CD14-positive monocyte (primary cell): Measurements from ENCODE around the gene TAF6. TPM values are rescaled to one million over a fixed set of nuclear protein-coding genes. Genes with fewer than 3 reads are reported as not detected.

Experiments used
- DNase-seq, 3 donors: peaks; one replicate each; pipeline ENCODE4 v3.0.0-alpha.2; 2011 to 2022
- H2AFZ ChIP-seq: 2 replicates; pipeline ENCODE4 v1.6.0; 2012; ENCODE audit warnings: mild to moderate bottlenecking, low read depth, low read length, inconsistent platforms; ENCODE audit not compliant: insufficient read depth, poor library complexity, severe bottlenecking
- H3K27ac ChIP-seq, 2 donors: 1 replicate in 1 of 2; 2 replicates in 1 of 2; pipeline ENCODE4 v1.5.1; 2012 to 2013; ENCODE audit warnings: low read length in 2 of 2, control low read depth in 1 of 2, inconsistent platforms in 1 of 2, low read depth in 1 of 2, mild to moderate bottlenecking in 1 of 2
- H3K27me3 ChIP-seq, 2 donors: one replicate each; pipeline versions ENCODE4 v1.6.0 to v1.6.1; 2011 to 2013; ENCODE audit warnings: low read length in 2 of 2; ENCODE audit not compliant: control insufficient read depth in 2 of 2, insufficient read depth in 2 of 2
- H3K36me3 ChIP-seq, 2 donors: replicated peaks in 1 of 2; 1 replicate in 1 of 2; 2 replicates in 1 of 2; pipeline versions ENCODE4 v1.5.1 to v1.6.1; 2012 to 2013; ENCODE audit warnings: low read length in 2 of 2, control low read depth in 1 of 2, inconsistent platforms in 1 of 2, mild to moderate bottlenecking in 1 of 2; ENCODE audit not compliant: insufficient read depth in 2 of 2, control insufficient read depth in 1 of 2
- H3K4me1 ChIP-seq, 2 donors: 1 replicate in 1 of 2; 2 replicates in 1 of 2; pipeline versions ENCODE4 v1.5.1 to v1.6.1; 2012 to 2013; ENCODE audit warnings: low read length in 2 of 2, control low read depth in 1 of 2, inconsistent platforms in 1 of 2, mild to moderate bottlenecking in 1 of 2, moderate library complexity in 1 of 2; ENCODE audit not compliant: insufficient read depth in 2 of 2, control insufficient read depth in 1 of 2
- H3K4me2 ChIP-seq: replicated peaks from 2 replicates; pipeline ENCODE3; 2012; ENCODE audit warnings: low read length, moderate library complexity, mild to moderate bottlenecking; ENCODE audit not compliant: poor library complexity, severe bottlenecking; ENCODE audit errors: extremely low read depth
- H3K4me3 ChIP-seq, 3 experiments: fragments of 200-600 bp in 1 of 3; sonication (generic) in 1 of 3; replicated peaks in 1 of 3; 1 replicate in 2 of 3; 2 replicates in 1 of 3; pipeline ENCODE4 v1.5.1; 2011 to 2013; ENCODE audit warnings: low read length in 3 of 3, mild to moderate bottlenecking in 3 of 3, control low read depth in 2 of 3, low read depth in 2 of 3, inconsistent platforms in 1 of 3, moderate library complexity in 1 of 3
- H3K79me2 ChIP-seq: 2 replicates; pipeline ENCODE4 v1.6.0; 2012; ENCODE audit warnings: mild to moderate bottlenecking, control low read depth, inconsistent platforms, low read length, moderate library complexity; ENCODE audit not compliant: insufficient read depth
- H3K9ac ChIP-seq: 2 replicates; pipeline ENCODE4 v1.6.0; 2017; ENCODE audit warnings: low read length, mild to moderate bottlenecking; ENCODE audit not compliant: insufficient read depth, poor library complexity, severe bottlenecking
- H3K9me3 ChIP-seq, 2 donors: replicated peaks in 1 of 2; 1 replicate in 1 of 2; 2 replicates in 1 of 2; pipeline versions ENCODE4 v1.5.1 to v1.6.1; 2012 to 2013; ENCODE audit warnings: low read length in 2 of 2, control low read depth in 1 of 2; ENCODE audit not compliant: control insufficient read depth in 1 of 2, insufficient read depth in 1 of 2
- H4K20me1 ChIP-seq: 2 replicates; pipeline ENCODE4 v1.6.0; 2012; ENCODE audit warnings: mild to moderate bottlenecking, low read length, control low read depth, moderate library complexity; ENCODE audit not compliant: insufficient read depth
- H3K27ac Mint-ChIP-seq, 7 donors: one replicate each; pipeline ENCODE4 v1.8.0; 2020; ENCODE audit warnings: mild to moderate bottlenecking in 7 of 7, mixed read lengths in 7 of 7, moderate library complexity in 6 of 7, inconsistent platforms in 2 of 7
- H3K27me3 Mint-ChIP-seq, 3 donors: one replicate each; pipeline ENCODE4 v1.8.0; 2021 to 2022; ENCODE audit warnings: low read depth in 3 of 3, mild to moderate bottlenecking in 3 of 3, mixed read lengths in 3 of 3, moderate library complexity in 3 of 3, inconsistent platforms in 1 of 3
- H3K36me3 Mint-ChIP-seq, 2 donors: one replicate each; pipeline ENCODE4 v1.8.0; 2020; ENCODE audit warnings: mixed read lengths in 2 of 2, inconsistent platforms in 1 of 2, mild to moderate bottlenecking in 1 of 2
- H3K4me1 Mint-ChIP-seq: one replicate; pipeline ENCODE4 v1.8.0; 2020; ENCODE audit warnings: mild to moderate bottlenecking, mixed read lengths
- H3K4me3 Mint-ChIP-seq, 2 donors: one replicate each; pipeline ENCODE4 v1.8.0; 2020; ENCODE audit warnings: mild to moderate bottlenecking in 2 of 2, mixed read lengths in 2 of 2, moderate library complexity in 1 of 2
- H3K9me3 Mint-ChIP-seq, 7 donors: one replicate each; pipeline ENCODE4 v1.8.0; 2020 to 2022; ENCODE audit warnings: mixed read lengths in 7 of 7, mild to moderate bottlenecking in 6 of 7, moderate library complexity in 6 of 7, inconsistent platforms in 2 of 7
- WGBS: methylation state at CpG from one replicate; pipeline ENCODE4 v1.1.5; 2013; ENCODE audit warnings: missing lambda C conversion rate; ENCODE audit not compliant: insufficient coverage; 5-methylcytosine and 5-hydroxymethylcytosine counted together
- intact Hi-C, 2 donors: fragments of 100-400 bp; cut with micrococcal nuclease; formaldehyde crosslinking; loops; one replicate each; pipeline versions ENCODE4 v1.15.0 to v1.15.1; 2023
- polyA plus RNA-seq, 3 donors: library from polyadenylated mRNA; depleted of rRNA in 1 of 3; unstranded in 2 of 3; stranded (reverse) in 1 of 3; fragments of 300-500 nt in 2 of 3; fragments of >200 nt in 1 of 3; fragmentation: Illumina TruSeq in 2 of 3; gene quantifications; 1 replicate in 2 of 3; 2 replicates in 1 of 3; pipeline ENCODE4 v1.2.3, GENCODE V29; 2012 to 2021
- TF ChIP-seq, protein P1 (sequence below): fragments of 200-600 bp; IDR thresholded peaks from one replicate; pipeline ENCODE4 v1.8.0; 2022; ENCODE audit warnings: antibody characterized with exemption, mild to moderate bottlenecking

TAF6 gene
- polyA plus RNA-seq, 3 donors: 9.6 to 28.9 (median 11.0) TPM

DNA sequence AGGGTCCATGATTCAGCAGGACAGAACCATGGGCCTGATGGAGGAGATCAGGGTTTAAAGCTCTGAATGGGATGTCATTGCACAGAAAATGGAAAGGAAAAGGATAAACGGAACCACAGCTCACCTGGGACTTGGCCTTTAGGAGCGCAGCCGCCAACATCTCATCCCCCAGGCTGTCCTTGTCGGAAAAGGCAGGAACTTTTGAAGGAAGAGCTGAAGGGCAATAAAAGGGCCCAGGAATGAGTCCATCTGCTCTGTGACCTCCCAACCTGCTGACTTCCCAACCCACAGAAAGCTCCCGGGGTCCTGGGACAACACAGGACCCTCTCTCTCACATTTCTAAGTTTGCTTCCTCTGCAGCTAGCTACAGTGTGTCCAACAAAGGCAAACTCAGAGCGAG is 43.7 kb downstream of the TAF6 start:
- no peak overlapping the region for H3K27ac ChIP-seq
- H3K4me2 ChIP-seq: no peak overlapping the region
- Mint-ChIP-seq H3K4me3 (no peak overlapping the region), H3K27me3 (peaks cover 0 to 6% (median 0%) of the 10 kb centered on the region in 3 donors), H3K36me3 (peaks cover 74 to 89% of the 10 kb centered on the region in 2 donors), H3K9me3 (peaks cover 26 to 42% (median 35%) of the 10 kb centered on the region in 7 donors), H3K4me1 (peaks cover 8% of the 10 kb centered on the region), H3K27ac (peak overlapping the region in 3 of 7 donors; percentile 18 to 86 (median 44))
- H3K36me3 ChIP-seq: peaks cover 73 to 91% of the 10 kb centered on the region in 2 donors
- H4K20me1 ChIP-seq: peaks cover 21% of the 10 kb centered on the region
- no peak overlapping the region for H3K9ac ChIP-seq
- WGBS: 93% methylated on average over 3 of the region's 6 CpGs
- no peak for DNase-seq
- no peak overlapping the region for H2AFZ ChIP-seq
- H3K27me3 ChIP-seq: no peaks in the 10 kb centered on the region
- intact Hi-C loops: no loop called here
- no peak overlapping the region for H3K4me3 ChIP-seq
- H3K9me3 ChIP-seq: peaks cover 32 to 35% of the 10 kb centered on the region in 2 donors
- TF ChIP-seq, protein P1, sequence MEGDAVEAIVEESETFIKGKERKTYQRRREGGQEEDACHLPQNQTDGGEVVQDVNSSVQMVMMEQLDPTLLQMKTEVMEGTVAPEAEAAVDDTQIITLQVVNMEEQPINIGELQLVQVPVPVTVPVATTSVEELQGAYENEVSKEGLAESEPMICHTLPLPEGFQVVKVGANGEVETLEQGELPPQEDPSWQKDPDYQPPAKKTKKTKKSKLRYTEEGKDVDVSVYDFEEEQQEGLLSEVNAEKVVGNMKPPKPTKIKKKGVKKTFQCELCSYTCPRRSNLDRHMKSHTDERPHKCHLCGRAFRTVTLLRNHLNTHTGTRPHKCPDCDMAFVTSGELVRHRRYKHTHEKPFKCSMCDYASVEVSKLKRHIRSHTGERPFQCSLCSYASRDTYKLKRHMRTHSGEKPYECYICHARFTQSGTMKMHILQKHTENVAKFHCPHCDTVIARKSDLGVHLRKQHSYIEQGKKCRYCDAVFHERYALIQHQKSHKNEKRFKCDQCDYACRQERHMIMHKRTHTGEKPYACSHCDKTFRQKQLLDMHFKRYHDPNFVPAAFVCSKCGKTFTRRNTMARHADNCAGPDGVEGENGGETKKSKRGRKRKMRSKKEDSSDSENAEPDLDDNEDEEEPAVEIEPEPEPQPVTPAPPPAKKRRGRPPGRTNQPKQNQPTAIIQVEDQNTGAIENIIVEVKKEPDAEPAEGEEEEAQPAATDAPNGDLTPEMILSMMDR: no peak
- peaks cover 3 to 6% of the 10 kb centered on the region in 2 donors for H3K4me1 ChIP-seq
- peaks cover 35% of the 10 kb centered on the region for H3K79me2 ChIP-seq

- peaks cover 31 to 45% (median 36%) of the 10 kb centered on the region in 7 donors for H3K9me3 Mint-ChIP-seq
- H3K27me3 Mint-ChIP-seq: peaks cover 0 to 6% (median 0%) of the 10 kb centered on the region in 3 donors
- peak overlapping the region in 1 of 7 donors; percentile 18 for H3K27ac Mint-ChIP-seq
- H3K4me1 Mint-ChIP-seq: peaks cover 3% of the 10 kb centered on the region
- no peak overlapping the region for H2AFZ ChIP-seq
- H3K4me3 ChIP-seq: no peak overlapping the region
- H3K27ac ChIP-seq: no peak overlapping the region
- H3K9ac ChIP-seq: no peak overlapping the region
- no peaks in the 10 kb centered on the region for H3K27me3 ChIP-seq
- peaks cover 0 to under 1% of the 10 kb centered on the region in 2 donors for H3K4me1 ChIP-seq
- no peak for DNase-seq
- H3K9me3 ChIP-seq: peaks cover 37 to 40% of the 10 kb centered on the region in 2 donors
- H3K4me2 ChIP-seq: no peak overlapping the region
- intact Hi-C loops: no loop called here
- TF ChIP-seq, protein P1: no peak
- 97% methylated on average over 3 of the region's 7 CpGs for WGBS
- no peak overlapping the region for H3K4me3 Mint-ChIP-seq
- H4K20me1 ChIP-seq: peaks cover 17% of the 10 kb centered on the region
- H3K36me3 Mint-ChIP-seq: peaks cover 80 to 95% of the 10 kb centered on the region in 2 donors
- peaks cover 77 to 97% of the 10 kb centered on the region in 2 donors for H3K36me3 ChIP-seq
- H3K79me2 ChIP-seq: peaks cover 29% of the 10 kb centered on the region
These were observed 44.3 kb downstream of the TAF6 start for GRCh38 chr7:100074841-100075240.
